Activated T-cell treated with anti-CD3 and anti-CD28 coated beads for 24 hours (primary cell): ENCODE measurements around the gene TM7SF2.

Experiments
- DNase-seq: peaks from one replicate; pipeline ENCODE4 v3.0.0-alpha.2; 2020; ENCODE audit warnings: low read depth

The TM7SF2 gene

GRCh38 chr11:65157336-65157735 lies 45.7 kb downstream of the TM7SF2 start:
- no peak for DNase-seq

GRCh38 chr11:65159012-65159411 lies 47.3 kb downstream of the TM7SF2 start:
- no peak for DNase-seq

GRCh38 chr11:65160643-65161042 lies 49.0 kb downstream of the TM7SF2 start:
- DNase-seq: no peak

- no peak for DNase-seq
Observed at GRCh38 chr11:65163684-65164083, 52.0 kb downstream of the TM7SF2 start.
